Left ventricle myocardium inferior (tissue), 1 donor: ENCODE measurements around the gene BSPRY. TPM values are rescaled to one million over a fixed set of nuclear protein-coding genes. Genes with fewer than 3 reads are reported as not detected.

Source experiments
- DNase-seq: peaks from one replicate; pipeline ENCODE4 v3.0.0-alpha.2; 2020
- H3K27ac ChIP-seq: fragments of 200-600 bp; replicated peaks from 2 replicates; pipeline ENCODE4 v1.8.0; 2021
- H3K27me3 ChIP-seq: fragments of 200-600 bp; 2 replicates; pipeline ENCODE4 v1.8.0; 2021; ENCODE audit warnings: low read depth
- H3K36me3 ChIP-seq: fragments of 200-600 bp; 2 replicates; pipeline ENCODE4 v1.8.0; 2021
- H3K4me1 ChIP-seq: fragments of 200-600 bp; 2 replicates; pipeline ENCODE4 v1.8.0; 2021
- H3K4me3 ChIP-seq: fragments of 200-600 bp; 2 replicates; pipeline ENCODE4 v1.8.0; 2021; ENCODE audit warnings: mild to moderate bottlenecking, moderate library complexity
- H3K9me3 ChIP-seq: fragments of 200-600 bp; replicated peaks from 2 replicates; pipeline ENCODE4 v1.8.0; 2021
- CTCF ChIP-seq: fragments of 200-600 bp; IDR thresholded peaks from 2 replicates; pipeline ENCODE4 v1.8.0; 2021; ENCODE audit warnings: antibody characterized with exemption, mild to moderate bottlenecking, borderline replicate concordance
- intact Hi-C: fragments of 100-400 bp; cut with micrococcal nuclease; formaldehyde crosslinking; loops from one replicate; pipeline ENCODE4 v1.11.0; 2022
- total RNA-seq: library from RNA; stranded (reverse); fragmentation: NEBNext Ultra II Directional; extraction: Animal tissue kit (Norgen Biotek cat#: 25700); gene quantifications from one replicate; pipeline ENCODE4 v1.2.1, GENCODE V29; 2021
- donor health status: DM: no; HTN: yes; CAD: no; lungs with severe emphysema.

BSPRY gene
- total RNA-seq, 1 donor from 2014 or later = 0.25 TPM

GRCh38 chr9:113315231-113315630, 34.1 kb upstream of the BSPRY start:
- intact Hi-C loops = no loop called here
- TF ChIP-seq CTCF = no peak
- H3K27ac ChIP-seq = no peak overlapping the region

DNA sequence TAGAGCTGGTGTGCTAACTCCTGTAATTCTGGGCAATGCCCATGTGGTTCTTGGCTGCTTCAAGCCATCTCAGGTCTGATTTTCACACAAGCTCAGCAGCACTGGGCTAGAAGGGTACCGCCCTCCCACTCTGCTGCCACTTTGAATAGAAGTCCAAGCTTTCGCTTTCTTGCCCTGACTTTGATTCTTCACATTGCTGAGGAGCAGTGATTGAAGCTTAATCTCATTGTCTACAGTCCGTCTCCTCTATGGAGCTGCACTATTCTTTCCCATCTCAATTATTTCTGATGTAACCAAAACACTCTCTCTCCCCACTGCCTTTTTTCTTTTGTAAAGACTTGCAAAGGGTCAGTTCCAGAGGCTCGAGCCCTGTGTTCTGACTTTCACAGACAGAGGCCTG, 33.3 kb upstream of the BSPRY start:
- no peak for TF ChIP-seq CTCF
- Histone ChIP-seq H3K9me3 (no peaks in the 10 kb centered on the region), H3K27me3 (no peaks in the 10 kb centered on the region), H3K4me3 (no peak overlapping the region), H3K4me1 (peaks cover 6% of the 10 kb centered on the region), H3K36me3 (peaks cover 46% of the 10 kb centered on the region), H3K27ac (no peak overlapping the region)
- DNase-seq = no peak
- intact Hi-C loops = no loop called here

More at GRCh38 chr9:113315231-113315630, 34.1 kb upstream of the BSPRY start:
- Histone ChIP-seq H3K36me3 (peaks cover 40% of the 10 kb centered on the region), H3K27me3 (no peaks in the 10 kb centered on the region), H3K4me1 (peaks cover 14% of the 10 kb centered on the region), H3K9me3 (no peaks in the 10 kb centered on the region), H3K4me3 (no peak overlapping the region)
- DNase-seq = no peak

GRCh38 chr9:113317777-113318176, 31.6 kb upstream of the BSPRY start:
- Histone ChIP-seq H3K4me3 (no peak overlapping the region), H3K27me3 (no peaks in the 10 kb centered on the region), H3K36me3 (peaks cover 52% of the 10 kb centered on the region), H3K27ac (no peak overlapping the region), H3K4me1 (no peaks in the 10 kb centered on the region), H3K9me3 (no peaks in the 10 kb centered on the region)
- intact Hi-C loops = no loop called here
- peak; percentile 30 for TF ChIP-seq CTCF
- DNase-seq = no peak

GRCh38 chr9:113319054-113319453, 30.3 kb upstream of the BSPRY start:
- Histone ChIP-seq H3K27ac (no peak overlapping the region), H3K4me1 (no peaks in the 10 kb centered on the region), H3K36me3 (peaks cover 52% of the 10 kb centered on the region), H3K4me3 (no peak overlapping the region), H3K27me3 (no peaks in the 10 kb centered on the region), H3K9me3 (no peaks in the 10 kb centered on the region)
- TF ChIP-seq CTCF = no peak
- intact Hi-C loops = no loop called here
- no peak for DNase-seq

DNA sequence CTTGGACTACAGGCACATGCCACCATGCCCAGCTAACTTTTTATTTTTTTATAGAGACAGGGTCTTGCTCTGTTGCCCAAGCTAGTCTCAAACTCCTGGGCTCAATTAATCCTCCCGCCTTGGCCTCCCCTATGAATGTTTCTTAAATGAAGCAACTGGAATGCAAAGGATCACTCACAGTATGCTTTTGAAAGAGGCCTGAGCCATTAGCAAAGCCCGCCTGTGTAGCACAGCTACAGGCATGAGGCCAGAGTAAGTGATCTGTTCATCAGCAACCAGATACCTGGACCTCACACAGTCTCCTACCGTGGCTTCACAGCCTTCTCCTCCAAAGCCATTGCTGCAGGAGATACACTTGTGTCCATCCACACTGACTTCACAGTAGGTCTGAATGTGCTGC, 29.3 kb upstream of the BSPRY start:
- Histone ChIP-seq H3K4me3 (no peak overlapping the region), H3K27ac (no peak overlapping the region), H3K9me3 (no peaks in the 10 kb centered on the region), H3K36me3 (peaks cover 52% of the 10 kb centered on the region), H3K27me3 (no peaks in the 10 kb centered on the region), H3K4me1 (no peaks in the 10 kb centered on the region)
- no peak for DNase-seq
- intact Hi-C loops = no loop called here
- no peak for TF ChIP-seq CTCF

DNA sequence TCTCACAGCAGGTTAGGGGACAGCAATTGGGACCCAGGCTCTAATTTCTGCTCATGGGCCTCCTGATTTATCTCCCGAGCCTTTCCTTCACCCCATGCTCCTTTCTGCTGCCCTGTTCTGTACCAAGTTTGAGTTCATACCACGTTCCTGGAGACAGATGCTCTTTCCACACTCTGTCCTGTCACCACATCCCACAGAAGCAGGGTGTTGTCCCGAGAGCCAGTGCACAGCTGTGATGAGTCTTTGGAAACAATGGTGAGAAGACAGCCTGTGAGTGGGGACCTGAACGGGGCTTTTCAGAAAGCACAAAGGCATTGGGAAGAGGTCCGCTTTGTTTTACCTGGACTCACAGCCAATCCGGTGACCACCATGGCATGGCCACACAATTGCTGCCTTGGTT, 26.7 kb upstream of the BSPRY start:
- Histone ChIP-seq H3K36me3 (peaks cover 36% of the 10 kb centered on the region), H3K4me1 (no peaks in the 10 kb centered on the region), H3K27me3 (no peaks in the 10 kb centered on the region), H3K27ac (no peak overlapping the region), H3K9me3 (no peaks in the 10 kb centered on the region), H3K4me3 (no peak overlapping the region)
- intact Hi-C loops = no loop called here
- TF ChIP-seq CTCF = no peak
- no peak for DNase-seq
